SK-N-SH (cell line): ENCODE results near the gene AK5.

Experiments used
- CHD2 ChIP-seq: fragments of 150-350 bp; IDR thresholded peaks from 2 replicates; pipeline ENCODE4 v1.6.1; 2018; ENCODE audit warnings: low read length; ENCODE audit not compliant: partially characterized antibody
- TAF1 ChIP-seq: IDR thresholded peaks from 2 replicates; pipeline ENCODE4 v1.6.1; 2012; ENCODE audit warnings: low read depth, mild to moderate bottlenecking, low read length, moderate library complexity, borderline replicate concordance
- TF ChIP-seq, protein P1 (sequence below): fragments of 200-600 bp; sonication (generic); IDR thresholded peaks from 2 replicates; pipeline ENCODE4 v1.6.1; 2017; ENCODE audit warnings: antibody characterized with exemption, mild to moderate bottlenecking, moderate library complexity
- TF ChIP-seq, protein P2 (sequence below): IDR thresholded peaks from 2 replicates; pipeline ENCODE4 v1.6.1; 2012; ENCODE audit warnings: mild to moderate bottlenecking, low read depth, low read length, moderate library complexity

GRCh38 chr1:77428068-77428467 lies 146.2 kb downstream of the AK5 start:
- TF ChIP-seq CHD2 (no peak), TAF1 (no peak)
- TF ChIP-seq, protein P1, sequence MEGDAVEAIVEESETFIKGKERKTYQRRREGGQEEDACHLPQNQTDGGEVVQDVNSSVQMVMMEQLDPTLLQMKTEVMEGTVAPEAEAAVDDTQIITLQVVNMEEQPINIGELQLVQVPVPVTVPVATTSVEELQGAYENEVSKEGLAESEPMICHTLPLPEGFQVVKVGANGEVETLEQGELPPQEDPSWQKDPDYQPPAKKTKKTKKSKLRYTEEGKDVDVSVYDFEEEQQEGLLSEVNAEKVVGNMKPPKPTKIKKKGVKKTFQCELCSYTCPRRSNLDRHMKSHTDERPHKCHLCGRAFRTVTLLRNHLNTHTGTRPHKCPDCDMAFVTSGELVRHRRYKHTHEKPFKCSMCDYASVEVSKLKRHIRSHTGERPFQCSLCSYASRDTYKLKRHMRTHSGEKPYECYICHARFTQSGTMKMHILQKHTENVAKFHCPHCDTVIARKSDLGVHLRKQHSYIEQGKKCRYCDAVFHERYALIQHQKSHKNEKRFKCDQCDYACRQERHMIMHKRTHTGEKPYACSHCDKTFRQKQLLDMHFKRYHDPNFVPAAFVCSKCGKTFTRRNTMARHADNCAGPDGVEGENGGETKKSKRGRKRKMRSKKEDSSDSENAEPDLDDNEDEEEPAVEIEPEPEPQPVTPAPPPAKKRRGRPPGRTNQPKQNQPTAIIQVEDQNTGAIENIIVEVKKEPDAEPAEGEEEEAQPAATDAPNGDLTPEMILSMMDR, result no peak
- TF ChIP-seq, protein P2, sequence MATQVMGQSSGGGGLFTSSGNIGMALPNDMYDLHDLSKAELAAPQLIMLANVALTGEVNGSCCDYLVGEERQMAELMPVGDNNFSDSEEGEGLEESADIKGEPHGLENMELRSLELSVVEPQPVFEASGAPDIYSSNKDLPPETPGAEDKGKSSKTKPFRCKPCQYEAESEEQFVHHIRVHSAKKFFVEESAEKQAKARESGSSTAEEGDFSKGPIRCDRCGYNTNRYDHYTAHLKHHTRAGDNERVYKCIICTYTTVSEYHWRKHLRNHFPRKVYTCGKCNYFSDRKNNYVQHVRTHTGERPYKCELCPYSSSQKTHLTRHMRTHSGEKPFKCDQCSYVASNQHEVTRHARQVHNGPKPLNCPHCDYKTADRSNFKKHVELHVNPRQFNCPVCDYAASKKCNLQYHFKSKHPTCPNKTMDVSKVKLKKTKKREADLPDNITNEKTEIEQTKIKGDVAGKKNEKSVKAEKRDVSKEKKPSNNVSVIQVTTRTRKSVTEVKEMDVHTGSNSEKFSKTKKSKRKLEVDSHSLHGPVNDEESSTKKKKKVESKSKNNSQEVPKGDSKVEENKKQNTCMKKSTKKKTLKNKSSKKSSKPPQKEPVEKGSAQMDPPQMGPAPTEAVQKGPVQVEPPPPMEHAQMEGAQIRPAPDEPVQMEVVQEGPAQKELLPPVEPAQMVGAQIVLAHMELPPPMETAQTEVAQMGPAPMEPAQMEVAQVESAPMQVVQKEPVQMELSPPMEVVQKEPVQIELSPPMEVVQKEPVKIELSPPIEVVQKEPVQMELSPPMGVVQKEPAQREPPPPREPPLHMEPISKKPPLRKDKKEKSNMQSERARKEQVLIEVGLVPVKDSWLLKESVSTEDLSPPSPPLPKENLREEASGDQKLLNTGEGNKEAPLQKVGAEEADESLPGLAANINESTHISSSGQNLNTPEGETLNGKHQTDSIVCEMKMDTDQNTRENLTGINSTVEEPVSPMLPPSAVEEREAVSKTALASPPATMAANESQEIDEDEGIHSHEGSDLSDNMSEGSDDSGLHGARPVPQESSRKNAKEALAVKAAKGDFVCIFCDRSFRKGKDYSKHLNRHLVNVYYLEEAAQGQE, result no peak
